IMR-90 (cell line): ENCODE data around the gene MOB2.

ENCODE experiments used
- BHLHE40 ChIP-seq: fragments of 150-350 bp; IDR thresholded peaks from 2 replicates; pipeline ENCODE4 v1.6.1; 2016; ENCODE audit warnings: mild to moderate bottlenecking, low read depth, low read length
- CEBPB ChIP-seq: IDR thresholded peaks from 2 replicates; pipeline ENCODE4 v1.6.1; 2012; ENCODE audit warnings: low read depth, low read length, improper control_type of control experiment
- CTCF ChIP-seq: conservative IDR thresholded peaks from 2 replicates; pipeline ENCODE4 v1.5.1; 2012; ENCODE audit warnings: mild to moderate bottlenecking, low read depth, low read length, improper control_type of control experiment
- MXI1 ChIP-seq: IDR thresholded peaks from 2 replicates; pipeline ENCODE4 v1.6.1; 2012; ENCODE audit warnings: low read depth, mild to moderate bottlenecking, low read length, moderate library complexity, borderline replicate concordance
- POLR2A ChIP-seq: IDR thresholded peaks from 2 replicates; pipeline ENCODE4 v1.6.1; 2012; ENCODE audit warnings: mild to moderate bottlenecking, low read depth, low read length
- RCOR1 ChIP-seq: IDR thresholded peaks from 2 replicates; pipeline ENCODE4 v1.6.1; 2012; ENCODE audit warnings: mild to moderate bottlenecking, low read length, improper control_type of control experiment; ENCODE audit not compliant: insufficient replicate concordance
- TF ChIP-seq, protein P1 (sequence below): fragments of 150-350 bp; IDR thresholded peaks from 2 replicates; pipeline ENCODE4 v1.6.1; 2016; ENCODE audit warnings: low read depth, mild to moderate bottlenecking, low read length, moderate library complexity, borderline replicate concordance
- TF ChIP-seq, protein P2 (sequence below): fragments of 150-350 bp; IDR thresholded peaks from 2 replicates; pipeline ENCODE4 v1.6.1; 2017; ENCODE audit warnings: mild to moderate bottlenecking, antibody characterized with exemption, low read length, low read depth

DNA sequence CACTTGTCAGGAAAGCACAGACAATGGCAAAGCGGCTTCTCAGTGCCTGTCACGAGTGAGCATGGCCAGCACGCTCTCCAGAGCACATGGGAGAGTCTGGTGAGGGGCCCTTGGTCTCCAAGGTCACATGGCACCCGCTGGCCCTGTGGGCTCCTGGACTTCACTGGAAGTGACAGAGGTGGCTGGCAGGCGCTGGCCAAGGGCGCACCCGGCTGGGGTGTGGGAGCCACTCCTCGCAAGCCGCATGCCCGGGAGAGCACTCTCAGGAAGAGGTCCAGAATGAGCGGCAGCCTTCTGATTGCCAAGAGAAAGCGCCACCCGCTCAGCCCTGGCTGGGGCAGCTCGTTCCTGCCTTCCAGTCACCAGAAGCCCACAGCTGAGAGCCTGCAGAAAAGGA lies 17.1 kb upstream of the MOB2 start:
- TF ChIP-seq CTCF (no peak), BHLHE40 (no peak), CEBPB (no peak), POLR2A (no peak), MXI1 (no peak), RCOR1 (no peak)
- TF ChIP-seq, protein P1, sequence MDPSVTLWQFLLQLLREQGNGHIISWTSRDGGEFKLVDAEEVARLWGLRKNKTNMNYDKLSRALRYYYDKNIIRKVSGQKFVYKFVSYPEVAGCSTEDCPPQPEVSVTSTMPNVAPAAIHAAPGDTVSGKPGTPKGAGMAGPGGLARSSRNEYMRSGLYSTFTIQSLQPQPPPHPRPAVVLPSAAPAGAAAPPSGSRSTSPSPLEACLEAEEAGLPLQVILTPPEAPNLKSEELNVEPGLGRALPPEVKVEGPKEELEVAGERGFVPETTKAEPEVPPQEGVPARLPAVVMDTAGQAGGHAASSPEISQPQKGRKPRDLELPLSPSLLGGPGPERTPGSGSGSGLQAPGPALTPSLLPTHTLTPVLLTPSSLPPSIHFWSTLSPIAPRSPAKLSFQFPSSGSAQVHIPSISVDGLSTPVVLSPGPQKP, result no peak
- TF ChIP-seq, protein P2, sequence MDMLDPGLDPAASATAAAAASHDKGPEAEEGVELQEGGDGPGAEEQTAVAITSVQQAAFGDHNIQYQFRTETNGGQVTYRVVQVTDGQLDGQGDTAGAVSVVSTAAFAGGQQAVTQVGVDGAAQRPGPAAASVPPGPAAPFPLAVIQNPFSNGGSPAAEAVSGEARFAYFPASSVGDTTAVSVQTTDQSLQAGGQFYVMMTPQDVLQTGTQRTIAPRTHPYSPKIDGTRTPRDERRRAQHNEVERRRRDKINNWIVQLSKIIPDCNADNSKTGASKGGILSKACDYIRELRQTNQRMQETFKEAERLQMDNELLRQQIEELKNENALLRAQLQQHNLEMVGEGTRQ, result no peak
